Natural killer cell (primary cell): ENCODE measurements around the gene PIGK. TPM values are rescaled to one million over a fixed set of nuclear protein-coding genes. Genes with fewer than 3 reads are reported as not detected.
A peak's percentile ranks its signal among the peaks of the same experiment; 100 is the strongest.

ENCODE experiments used
- ATAC-seq, 3 donors: fragments of 150-1000 bp in 2 of 3; fragments of 200-7000 bp in 1 of 3; cut with Tn5 transposase; 1 replicate in 1 of 3; 2 replicates in 2 of 3; pipeline ENCODE4 v1.10.0; 2021; ENCODE audit warnings: mild to moderate bottlenecking in 2 of 3, moderate library complexity in 2 of 3
- DNase-seq, 2 donors: peaks; one replicate each; pipeline versions ENCODE4 v3.0.0 to v3.0.0-alpha.2; 2013 to 2021; ENCODE audit warnings: mixed read lengths in 1 of 2
- H3K27ac ChIP-seq: one replicate; pipeline ENCODE4 v1.5.1; 2013; ENCODE audit warnings: mild to moderate bottlenecking, low read length
- H3K27me3 ChIP-seq: one replicate; pipeline ENCODE4 v1.6.1; 2013; ENCODE audit warnings: low read length; ENCODE audit not compliant: control insufficient read depth, insufficient read depth
- H3K36me3 ChIP-seq: one replicate; pipeline ENCODE4 v1.6.1; 2013; ENCODE audit warnings: low read length; ENCODE audit not compliant: control insufficient read depth, insufficient read depth
- H3K4me1 ChIP-seq: one replicate; pipeline ENCODE4 v1.6.1; 2013; ENCODE audit warnings: low read length; ENCODE audit not compliant: control insufficient read depth, insufficient read depth
- H3K4me3 ChIP-seq: one replicate; pipeline ENCODE4 v1.5.1; 2013; ENCODE audit warnings: low read length
- H3K9me3 ChIP-seq: one replicate; pipeline ENCODE4 v1.6.1; 2013; ENCODE audit warnings: low read length; ENCODE audit not compliant: control insufficient read depth, insufficient read depth
- H3K27ac Mint-ChIP-seq, 2 donors: one replicate each; pipeline ENCODE4 v1.8.0; 2022; ENCODE audit warnings: mild to moderate bottlenecking in 2 of 2, mixed read lengths in 2 of 2, moderate library complexity in 1 of 2
- H3K27me3 Mint-ChIP-seq, 2 donors: one replicate each; pipeline ENCODE4 v1.8.0; 2022; ENCODE audit warnings: low read depth in 2 of 2, mixed read lengths in 2 of 2
- H3K36me3 Mint-ChIP-seq: one replicate; pipeline ENCODE4 v1.8.0; 2022; ENCODE audit warnings: mixed read lengths
- H3K4me1 Mint-ChIP-seq, 2 donors: one replicate each; pipeline ENCODE4 v1.8.0; 2022; ENCODE audit warnings: mixed read lengths in 2 of 2
- H3K4me3 Mint-ChIP-seq: one replicate; pipeline ENCODE4 v1.8.0; 2022; ENCODE audit warnings: mild to moderate bottlenecking, moderate library complexity, mixed read lengths
- H3K9me3 Mint-ChIP-seq, 2 donors: one replicate each; pipeline ENCODE4 v1.8.0; 2022; ENCODE audit warnings: mixed read lengths in 2 of 2
- CTCF ChIP-seq: fragments of 200-600 bp; IDR thresholded peaks from one replicate; pipeline ENCODE4 v1.8.0; 2022; ENCODE audit warnings: antibody characterized with exemption
- WGBS: methylation state at CpG from one replicate; pipeline ENCODE4 v1.1.7; 2013; ENCODE audit warnings: missing lambda C conversion rate; ENCODE audit not compliant: insufficient coverage; 5-methylcytosine and 5-hydroxymethylcytosine counted together
- intact Hi-C: fragments of 100-400 bp; cut with micrococcal nuclease; formaldehyde crosslinking; loops from one replicate; pipeline ENCODE4 v1.14.2; 2022
- total RNA-seq, 4 donors: library from RNA; stranded (reverse); fragments of 120-200 nt in 1 of 4; gene quantifications; one replicate each; pipeline versions ENCODE4 v1.2.3 to v1.2.4, GENCODE V29; 2013 to 2022

PIGK gene
- total RNA-seq, 3 donors from 2014 or later (not counting 1 experiment from before 2014, with no cell fraction given), result 25.4 to 29.9 (median 27.8) TPM

- Mint-ChIP-seq H3K27ac (no peak overlapping the region), H3K4me1 (peaks cover 0 to 5% of the 10 kb centered on the region in 2 donors), H3K4me3 (no peak overlapping the region), H3K27me3 (no peaks in the 10 kb centered on the region), H3K36me3 (peaks cover 18% of the 10 kb centered on the region), H3K9me3 (peaks cover 2 to 4% of the 10 kb centered on the region in 2 donors)
- Histone ChIP-seq H3K27ac (no peak overlapping the region), H3K27me3 (no peaks in the 10 kb centered on the region), H3K9me3 (peaks cover 3% of the 10 kb centered on the region), H3K36me3 (peaks cover 2% of the 10 kb centered on the region), H3K4me3 (no peak overlapping the region), H3K4me1 (no peaks in the 10 kb centered on the region)
- DNase-seq (no peak), ATAC-seq (no peak)
- TF ChIP-seq CTCF, result no peak
- intact Hi-C loops, result no loop called here
- WGBS, result 100% methylated on average over 2 of the region's 3 CpGs
Measured at GRCh38 chr1:77202751-77203150, 16.5 kb downstream of the PIGK start.

GRCh38 chr1:77200806-77201205 lies 18.4 kb downstream of the PIGK start:
- H3K4me3 ChIP-seq, result no peak overlapping the region
- Mint-ChIP-seq H3K36me3 (peaks cover 18% of the 10 kb centered on the region), H3K27me3 (no peaks in the 10 kb centered on the region), H3K9me3 (peaks cover 4% of the 10 kb centered on the region in 2 donors), H3K4me1 (peaks cover 16% of the 10 kb centered on the region in 2 donors), H3K4me3 (no peak overlapping the region), H3K27ac (no peak overlapping the region)
- H3K27me3 ChIP-seq, result no peaks in the 10 kb centered on the region
- ATAC-seq, result no peak
- 100% methylated on average over 2 of the region's 2 CpGs for WGBS
- peaks cover 2% of the 10 kb centered on the region for H3K36me3 ChIP-seq
- DNase-seq, result no peak
- no peaks in the 10 kb centered on the region for H3K4me1 ChIP-seq
- peaks cover 3% of the 10 kb centered on the region for H3K9me3 ChIP-seq
- no peak for TF ChIP-seq CTCF
- intact Hi-C loops, result no loop called here
- no peak overlapping the region for H3K27ac ChIP-seq

DNA sequence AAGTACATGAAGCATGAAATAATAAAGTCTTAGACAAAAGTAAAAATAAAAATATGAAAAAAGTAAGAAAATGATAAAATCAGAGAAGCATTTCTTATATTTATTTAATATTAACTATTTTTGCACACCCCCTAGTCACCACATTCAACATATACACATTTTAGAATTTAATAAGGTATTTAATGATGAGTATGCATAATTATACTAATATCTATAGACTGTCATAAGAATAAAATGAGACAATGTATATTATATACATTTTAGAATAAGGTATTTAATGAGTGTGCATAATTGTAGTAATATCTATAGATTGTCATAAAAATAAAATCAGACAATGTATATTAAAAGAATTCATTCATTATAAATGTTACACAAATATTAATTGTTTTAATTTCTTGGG lies 18.9 kb downstream of the PIGK start:
- H3K4me1 ChIP-seq, result no peaks in the 10 kb centered on the region
- Mint-ChIP-seq H3K4me1 (peaks cover 16 to 17% of the 10 kb centered on the region in 2 donors), H3K4me3 (no peak overlapping the region), H3K27me3 (no peaks in the 10 kb centered on the region), H3K36me3 (peaks cover 18% of the 10 kb centered on the region), H3K9me3 (peaks cover 4 to 5% of the 10 kb centered on the region in 2 donors), H3K27ac (no peak overlapping the region)
- ATAC-seq (no peak), DNase-seq (no peak)
- H3K9me3 ChIP-seq, result peaks cover 3% of the 10 kb centered on the region
- H3K36me3 ChIP-seq, result no peaks in the 10 kb centered on the region
- H3K27me3 ChIP-seq, result no peaks in the 10 kb centered on the region
- intact Hi-C loops, result no loop called here
- TF ChIP-seq CTCF, result no peak
- H3K4me3 ChIP-seq, result no peak overlapping the region
- H3K27ac ChIP-seq, result no peak overlapping the region

DNA sequence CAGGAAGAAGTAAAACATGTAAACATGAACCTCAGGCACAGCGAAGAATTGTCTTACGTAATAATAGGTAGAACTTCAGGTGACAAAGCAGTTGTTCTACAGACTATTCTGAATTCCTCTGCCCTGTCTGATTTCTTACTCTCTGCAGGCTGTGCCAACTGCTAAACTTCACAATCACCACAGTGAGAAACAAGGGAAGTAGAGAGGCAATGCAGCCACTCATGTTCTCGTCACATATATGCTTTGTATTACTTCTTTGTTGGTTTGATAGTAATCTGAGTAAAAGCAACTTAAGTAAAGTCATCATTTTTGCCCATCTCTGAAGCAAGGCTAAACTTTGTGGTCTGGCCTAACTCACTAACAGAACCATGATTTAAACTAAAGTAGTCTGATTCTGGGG lies 21.9 kb downstream of the PIGK start:
- no peaks in the 10 kb centered on the region for H3K27me3 ChIP-seq
- DNase-seq (no peak), ATAC-seq (no peak)
- no peak overlapping the region for H3K27ac ChIP-seq
- H3K4me3 Mint-ChIP-seq, result no peak overlapping the region
- peak overlapping the region in 1 of 2 donors; percentile 46 for H3K27ac Mint-ChIP-seq
- intact Hi-C loops, result no loop called here
- peaks cover 0 to 2% of the 10 kb centered on the region in 2 donors for H3K9me3 Mint-ChIP-seq
- no peak overlapping the region for H3K4me3 ChIP-seq
- 77% methylated on average over 2 of the region's 3 CpGs for whole genome bisulfite sequencing
- no peaks in the 10 kb centered on the region for H3K4me1 ChIP-seq
- TF ChIP-seq CTCF, result no peak
- no peaks in the 10 kb centered on the region for H3K36me3 Mint-ChIP-seq
- H3K27me3 Mint-ChIP-seq, result no peaks in the 10 kb centered on the region
- peaks cover 24 to 25% of the 10 kb centered on the region in 2 donors for H3K4me1 Mint-ChIP-seq
- H3K9me3 ChIP-seq, result no peaks in the 10 kb centered on the region
- no peaks in the 10 kb centered on the region for H3K36me3 ChIP-seq
